ENCODE data around the gene CBY2. TPM values are rescaled to one million over a fixed set of nuclear protein-coding genes. Genes with fewer than 3 reads are reported as not detected.
A peak's percentile ranks its signal among the peaks of the same experiment; 100 is the strongest.
"Not testable (repeated sequence)": the region's sequence is repeated elsewhere in the genome, so short reads cannot be mapped to it uniquely, and the experiment has no call there.

The CBY2 gene, protein sequence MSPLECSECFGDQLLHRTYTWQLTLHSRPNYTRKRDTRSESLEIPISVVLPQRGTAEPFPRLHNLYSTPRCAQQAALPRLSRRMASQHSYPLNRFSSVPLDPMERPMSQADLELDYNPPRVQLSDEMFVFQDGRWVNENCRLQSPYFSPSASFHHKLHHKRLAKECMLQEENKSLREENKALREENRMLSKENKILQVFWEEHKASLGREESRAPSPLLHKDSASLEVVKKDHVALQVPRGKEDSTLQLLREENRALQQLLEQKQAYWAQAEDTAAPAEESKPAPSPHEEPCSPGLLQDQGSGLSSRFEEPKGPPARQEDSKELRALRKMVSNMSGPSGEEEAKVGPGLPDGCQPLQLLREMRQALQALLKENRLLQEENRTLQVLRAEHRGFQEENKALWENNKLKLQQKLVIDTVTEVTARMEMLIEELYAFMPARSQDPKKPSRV
- not detected in 2 replicates for total RNA-seq (2014; rRNA removed; shearing (Covaris generic))

DNA sequence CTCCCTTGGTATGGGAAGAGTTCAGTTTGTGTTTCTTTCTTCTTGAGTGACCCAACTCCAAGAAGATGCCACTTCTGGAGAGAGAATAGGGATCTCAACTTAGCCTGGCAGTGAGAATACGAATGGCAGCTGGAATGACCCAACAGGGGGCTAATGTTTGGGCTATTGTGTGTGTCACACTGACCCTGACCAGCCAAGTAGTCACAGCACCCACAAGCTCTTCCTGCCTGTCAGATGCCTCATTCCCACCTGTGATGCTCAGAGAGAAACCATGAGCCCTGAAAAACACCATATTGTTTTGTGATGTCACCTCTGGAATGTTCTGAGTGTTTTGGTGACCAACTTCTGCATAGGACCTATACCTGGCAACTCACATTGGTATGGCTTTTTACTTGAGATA lies at the start of gene CBY2:
TSS of gene CBY2 (plus strand) at position 233 of the 400 bp plus-strand sequence. CDS start at position 304, 71 bp downstream.
- DNase-seq (ENCODE audit: low read depth) = no peak

DNA sequence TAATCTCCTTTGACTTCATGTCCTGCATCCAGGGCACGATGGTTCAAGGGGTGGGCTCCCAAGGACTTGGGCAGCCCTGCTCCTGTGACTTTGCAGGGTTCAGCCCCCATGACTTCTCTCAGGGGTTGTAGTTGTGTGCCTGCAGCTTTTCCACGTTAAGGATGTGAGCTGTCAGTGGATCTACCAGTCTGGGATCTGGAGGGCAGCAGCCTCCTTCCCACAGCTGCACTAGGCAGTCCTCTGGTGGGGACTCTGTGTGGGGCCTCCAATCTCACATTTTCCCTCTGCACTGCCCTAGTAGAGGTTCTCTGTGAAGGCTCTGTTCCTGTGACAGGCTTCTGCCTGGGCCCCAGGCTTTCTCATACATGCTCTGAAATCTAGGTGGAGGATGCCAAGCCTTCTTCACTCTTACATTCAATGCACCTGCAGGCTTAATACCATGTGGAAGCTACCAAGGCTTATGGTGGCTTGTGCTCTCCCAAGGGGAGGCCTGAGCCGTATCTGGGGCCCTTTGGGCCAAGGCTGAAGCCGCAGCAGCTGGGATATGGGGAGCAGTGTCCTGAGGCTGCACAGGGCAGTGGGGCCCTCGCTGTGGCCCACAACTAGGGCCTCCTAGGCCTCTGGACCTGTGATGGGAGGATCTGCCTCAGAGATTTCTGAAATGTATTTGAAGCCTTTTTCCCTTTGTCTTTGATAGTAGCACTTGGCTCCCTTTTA lies 47.3 kb upstream of the CBY2 start:
- DNase-seq (ENCODE audit: low read depth) = no peak

DNA sequence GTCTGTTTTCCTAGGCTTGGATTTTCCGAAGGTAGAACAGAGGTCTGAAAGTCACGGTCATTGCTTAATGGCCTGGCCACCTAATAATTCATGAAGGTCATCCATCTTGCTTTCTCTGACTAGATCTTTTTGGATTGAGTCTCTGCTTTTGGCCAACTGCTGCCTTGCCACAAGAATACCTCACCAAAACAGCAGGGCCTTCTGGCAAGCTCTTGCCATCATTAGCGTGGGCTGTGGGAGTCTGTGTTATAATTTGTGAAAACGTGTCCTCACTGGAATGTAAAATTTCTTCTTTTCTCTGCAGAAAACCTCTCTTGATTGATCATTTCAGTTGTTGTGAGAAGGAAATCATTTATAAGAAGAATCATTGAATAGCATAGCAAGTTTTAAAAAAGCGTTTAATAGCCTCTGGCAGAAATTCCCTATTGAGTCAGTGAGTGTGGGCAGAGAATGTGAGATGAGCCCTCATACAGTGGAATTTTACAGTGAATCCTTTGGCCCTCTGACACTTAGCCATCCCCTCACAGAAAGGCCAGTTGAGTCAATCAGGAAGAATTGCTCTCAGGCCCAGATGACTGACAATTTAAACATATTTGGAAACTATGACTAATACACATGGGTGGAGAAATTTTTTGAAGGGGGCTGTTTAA lies 43.4 kb upstream of the CBY2 start:
- DNase-seq (ENCODE audit: low read depth) = peak; percentile 86

DNA sequence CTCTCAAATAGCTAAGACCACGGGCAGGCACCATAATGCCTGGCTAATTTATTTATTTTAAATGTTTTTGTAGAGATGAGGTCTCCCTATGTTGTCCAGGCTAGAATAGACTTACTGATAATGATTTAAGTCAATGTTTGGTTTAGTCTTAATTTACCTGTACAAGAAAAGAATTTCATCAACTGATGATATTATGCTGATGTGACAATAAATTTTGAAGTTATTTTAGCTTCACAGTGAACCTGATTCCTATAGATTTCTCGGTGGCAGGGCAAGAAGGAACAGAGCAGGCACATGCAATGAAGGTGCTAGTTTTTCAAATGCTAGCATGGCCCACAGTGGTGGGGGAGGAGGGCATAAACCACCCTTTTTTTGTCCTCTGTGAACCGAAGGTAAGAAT lies 42.6 kb upstream of the CBY2 start:
- DNase-seq (ENCODE audit: low read depth) = no peak

DNA sequence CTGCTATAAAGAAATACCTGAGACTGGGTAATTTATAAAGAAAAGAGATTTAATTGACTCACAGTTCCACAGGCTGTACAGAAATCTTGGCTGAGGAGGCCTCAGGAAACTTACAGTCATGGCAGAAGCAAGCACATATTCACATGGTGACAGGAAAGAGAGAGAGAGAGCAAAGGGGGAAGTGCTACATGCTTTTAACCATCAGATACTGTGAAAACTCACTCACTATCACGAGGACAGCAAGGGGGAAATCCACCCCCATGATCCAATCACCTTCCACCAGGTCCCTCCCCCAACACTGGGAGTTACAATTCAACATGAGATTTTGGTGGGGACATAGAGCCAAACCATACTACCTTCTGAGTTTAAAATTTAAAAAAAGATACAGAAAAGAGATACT lies 41.7 kb upstream of the CBY2 start:
- DNase-seq (ENCODE audit: low read depth) = not testable (repeated sequence)

DNA sequence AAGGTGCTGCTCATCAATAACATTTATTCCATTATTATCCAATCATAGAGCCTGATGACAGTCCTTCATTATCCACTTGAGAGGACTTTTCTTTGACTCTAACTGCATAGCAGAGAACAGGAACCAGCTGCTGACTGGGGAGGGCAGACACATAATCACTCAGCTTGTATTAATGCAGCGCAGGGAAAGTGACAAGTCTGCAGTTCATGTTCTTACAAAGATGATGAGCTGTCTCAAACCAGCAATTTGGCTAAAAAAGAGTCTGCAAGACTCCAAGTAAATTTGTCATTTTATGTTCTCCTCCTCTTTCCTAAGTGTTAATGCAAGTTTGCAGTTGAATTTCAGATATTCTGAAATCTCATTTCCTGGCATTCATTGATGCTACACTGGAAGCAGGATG lies 40.0 kb upstream of the CBY2 start:
- no peak for DNase-seq (ENCODE audit: low read depth)

DNA sequence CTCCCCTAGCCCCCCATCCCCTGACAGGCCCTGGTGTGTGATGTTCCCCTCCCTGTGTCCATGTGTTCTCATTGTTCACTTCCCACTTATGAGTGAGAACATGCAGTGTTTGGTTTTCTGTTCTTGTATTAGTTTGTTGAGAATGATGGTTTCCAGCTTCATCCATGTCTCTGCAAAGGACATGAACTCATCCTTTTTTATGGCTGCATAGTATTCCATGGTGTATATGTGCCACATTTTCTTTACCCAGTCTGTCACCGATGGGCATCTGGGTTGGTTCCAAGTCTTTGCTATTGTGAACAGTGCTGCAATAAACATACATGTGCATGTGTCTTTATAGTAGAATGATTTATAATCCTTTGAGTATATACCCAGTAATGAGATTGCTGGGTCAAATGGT lies 39.2 kb upstream of the CBY2 start:
- not testable (repeated sequence) for DNase-seq (ENCODE audit: low read depth)

DNA sequence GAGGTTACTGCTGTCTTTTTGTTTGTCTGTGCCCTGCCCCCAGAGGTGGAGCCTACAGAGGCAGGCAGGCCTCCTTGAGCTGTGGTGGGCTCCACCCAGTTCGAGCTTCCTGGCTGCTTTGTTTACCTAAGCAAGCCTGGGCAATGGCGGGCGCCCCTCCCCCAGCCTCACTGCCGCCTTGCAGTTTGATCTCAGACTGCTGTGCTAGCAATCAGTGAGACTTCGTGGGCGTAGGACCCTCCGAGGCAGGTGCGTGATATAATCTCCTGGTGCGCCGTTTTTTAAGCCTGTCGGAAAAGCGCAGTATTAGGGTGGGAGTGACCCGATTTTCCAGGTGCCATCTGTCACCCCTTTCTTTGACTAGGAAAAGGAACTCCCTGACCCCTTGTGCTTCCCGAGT lies 32.5 kb upstream of the CBY2 start:
- not testable (repeated sequence) for DNase-seq (ENCODE audit: low read depth)

DNA sequence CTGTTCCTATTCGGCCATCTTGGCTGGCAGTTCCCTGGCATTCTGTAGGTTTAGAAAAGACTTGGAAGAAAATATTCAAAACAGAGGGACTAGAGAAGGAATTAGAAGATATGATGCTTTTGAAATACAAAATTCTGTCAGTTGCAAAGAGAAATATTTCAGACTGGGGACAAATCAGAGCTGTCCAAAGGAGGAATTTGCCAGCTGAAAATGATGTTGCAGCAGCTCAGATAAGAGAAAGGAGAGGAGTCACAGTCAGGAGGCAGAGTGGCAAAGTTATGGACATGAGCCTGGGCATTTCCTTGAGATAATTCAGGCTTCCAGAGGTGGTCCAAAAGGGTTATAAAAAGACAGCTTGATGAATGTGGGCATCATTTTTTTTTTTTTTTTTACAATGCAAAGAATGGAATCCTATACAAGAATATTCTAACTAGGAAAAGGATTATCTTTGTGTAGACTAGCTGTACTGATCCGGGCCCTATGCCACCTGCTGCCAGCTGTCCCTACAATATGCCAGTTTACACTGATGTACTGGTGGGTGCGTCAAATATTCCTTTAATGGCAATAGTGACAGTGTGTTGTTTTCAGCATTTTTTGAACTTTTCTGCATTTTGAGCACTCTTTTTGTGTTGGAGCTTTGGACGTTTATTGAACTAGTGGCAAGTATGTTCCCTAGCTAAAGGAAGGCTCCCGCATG lies 31.8 kb upstream of the CBY2 start:
- DNase-seq (ENCODE audit: low read depth) = no peak

DNA sequence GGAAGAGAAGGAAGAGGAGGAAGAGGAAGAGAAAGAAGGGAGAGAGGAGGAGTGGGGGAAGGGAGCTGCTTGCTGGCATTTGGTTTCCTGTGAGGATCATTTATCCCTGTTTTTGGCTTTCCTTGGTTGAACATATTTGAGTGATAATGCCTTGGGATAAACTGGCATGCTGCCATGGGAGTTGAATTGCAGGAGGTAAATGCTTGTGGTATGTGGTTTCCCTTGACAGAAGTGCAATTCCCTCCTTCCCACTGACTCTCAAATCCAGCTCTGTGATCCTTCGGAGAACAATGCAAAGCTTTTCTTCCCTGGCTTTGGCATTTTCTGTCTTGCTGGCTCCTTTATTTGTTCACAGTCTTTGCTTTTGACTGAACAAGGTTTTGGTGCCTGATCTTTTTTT lies 27.2 kb upstream of the CBY2 start:
- DNase-seq (ENCODE audit: low read depth) = peak; percentile 98

DNA sequence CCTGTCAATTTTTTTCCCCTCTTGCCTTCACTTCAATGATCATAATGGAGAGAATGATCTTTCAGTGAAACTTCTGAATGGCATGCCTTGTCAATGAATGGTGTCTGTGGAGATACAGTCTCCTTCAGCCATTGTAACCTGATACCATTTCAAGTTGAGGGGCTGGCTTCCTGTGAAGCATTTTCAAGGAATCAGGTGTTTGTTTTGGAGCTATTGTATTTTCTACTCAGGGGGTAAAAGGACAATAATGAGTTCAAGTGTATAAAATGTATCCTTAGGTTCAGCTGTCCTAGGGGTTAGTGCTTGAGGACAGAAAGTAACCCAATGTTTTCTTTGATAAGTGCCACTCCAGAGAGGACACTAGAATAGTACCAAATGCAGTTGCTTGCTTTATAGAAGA lies 23.8 kb upstream of the CBY2 start:
- no peak for DNase-seq (ENCODE audit: low read depth)

DNA sequence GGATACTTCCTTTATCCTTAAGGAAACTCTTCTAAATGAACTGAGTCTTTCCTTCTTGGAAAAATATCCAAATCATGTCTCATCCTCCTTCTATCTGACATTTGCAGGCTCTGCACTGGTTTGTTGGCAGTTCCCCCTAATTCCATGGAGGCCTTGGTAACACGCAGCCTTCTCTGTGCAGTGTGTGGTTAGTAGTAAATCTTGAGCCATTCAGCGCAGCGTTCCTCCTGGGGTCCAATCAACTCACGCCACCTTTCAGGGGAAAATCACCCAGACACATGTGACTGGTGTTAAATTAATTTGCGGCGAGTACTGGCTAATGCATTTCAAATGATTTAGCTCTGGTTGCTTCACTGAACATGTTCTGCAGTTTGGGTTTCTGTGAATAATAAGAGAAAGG lies 21.0 kb upstream of the CBY2 start:
- DNase-seq (ENCODE audit: low read depth) = no peak

DNA sequence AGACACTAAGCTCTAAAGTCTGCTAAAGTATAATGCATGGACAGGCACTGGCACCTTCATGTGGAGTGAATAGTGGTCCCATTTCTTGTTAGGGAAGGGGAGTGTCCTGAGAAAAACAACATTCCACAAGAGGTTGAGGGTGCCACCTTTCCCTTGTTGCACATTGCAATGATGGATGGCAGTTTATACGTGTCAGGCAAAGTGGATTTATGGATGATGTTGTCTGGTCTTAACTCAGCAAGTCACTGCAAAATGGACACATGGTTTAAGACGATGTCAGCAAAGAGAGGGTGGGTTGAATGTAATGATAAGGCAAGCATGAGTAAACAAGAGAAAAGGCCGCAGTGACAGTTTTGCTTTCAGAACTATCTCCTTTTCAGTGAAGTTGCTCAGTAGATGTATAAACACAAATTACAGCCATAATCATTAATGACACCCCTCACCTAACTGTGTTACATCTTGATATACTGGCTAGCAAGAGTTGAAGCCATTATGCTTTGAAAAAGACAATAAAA lies 19.6 kb upstream of the CBY2 start:
- DNase-seq (ENCODE audit: low read depth) = no peak

DNA sequence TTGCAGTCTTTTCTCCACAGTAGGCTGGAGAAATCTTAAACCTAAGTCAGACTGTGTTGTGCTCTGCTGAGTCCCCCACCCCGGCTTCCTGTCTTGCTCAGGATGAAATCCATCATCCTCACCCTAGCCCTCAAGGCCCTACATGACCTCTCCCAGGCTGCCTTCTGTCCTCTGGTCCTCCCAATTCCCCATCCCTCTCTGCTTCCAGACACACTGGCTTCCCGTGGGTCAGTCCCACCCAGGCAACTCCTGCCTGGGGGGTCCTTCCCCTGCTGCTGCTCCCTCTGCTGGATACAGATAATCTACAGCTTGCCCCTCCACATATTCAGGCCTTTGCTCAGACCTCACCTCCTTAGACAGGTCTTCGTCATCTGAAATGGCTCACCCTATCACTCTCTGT lies 18.4 kb upstream of the CBY2 start:
- DNase-seq (ENCODE audit: low read depth) = no peak

DNA sequence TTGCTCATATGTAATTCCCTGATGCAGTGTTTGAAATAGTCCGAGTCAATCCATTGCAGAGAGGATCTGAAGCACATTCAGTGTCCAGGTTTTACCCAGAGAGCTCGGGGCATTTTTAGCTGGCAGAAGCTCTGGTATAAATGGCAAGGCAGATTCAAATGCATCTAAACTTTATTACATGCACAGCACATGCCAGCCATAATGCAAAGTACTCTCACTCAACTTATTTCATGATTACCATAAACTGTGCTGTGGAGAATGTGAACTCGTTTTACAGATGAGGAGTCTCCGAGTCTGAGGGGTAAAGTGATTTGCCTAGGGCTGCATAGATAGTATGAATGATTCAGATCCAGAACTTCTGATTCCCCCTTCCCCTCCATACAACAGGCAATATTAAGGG lies 13.5 kb upstream of the CBY2 start:
- no peak for DNase-seq (ENCODE audit: low read depth)

DNA sequence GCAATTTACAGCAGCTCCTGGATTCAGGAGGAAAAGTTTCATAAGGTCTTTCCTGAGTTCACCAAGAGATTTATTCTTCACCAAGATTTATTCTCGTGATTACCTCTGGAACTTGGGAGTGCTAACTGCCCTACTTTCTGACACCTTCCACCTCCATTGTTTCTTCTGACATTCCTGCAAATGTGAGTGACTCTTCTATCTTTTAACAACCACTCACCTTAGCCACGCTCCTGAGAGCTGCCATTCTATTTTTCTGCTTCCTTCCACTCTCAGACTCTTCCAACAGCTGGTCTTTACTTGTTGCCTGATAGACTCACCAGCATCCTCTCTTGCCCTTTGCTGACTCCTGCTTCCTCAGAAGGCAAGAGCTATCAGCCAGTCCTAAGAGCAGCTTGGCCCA lies 11.5 kb upstream of the CBY2 start:
- DNase-seq (ENCODE audit: low read depth) = no peak

DNA sequence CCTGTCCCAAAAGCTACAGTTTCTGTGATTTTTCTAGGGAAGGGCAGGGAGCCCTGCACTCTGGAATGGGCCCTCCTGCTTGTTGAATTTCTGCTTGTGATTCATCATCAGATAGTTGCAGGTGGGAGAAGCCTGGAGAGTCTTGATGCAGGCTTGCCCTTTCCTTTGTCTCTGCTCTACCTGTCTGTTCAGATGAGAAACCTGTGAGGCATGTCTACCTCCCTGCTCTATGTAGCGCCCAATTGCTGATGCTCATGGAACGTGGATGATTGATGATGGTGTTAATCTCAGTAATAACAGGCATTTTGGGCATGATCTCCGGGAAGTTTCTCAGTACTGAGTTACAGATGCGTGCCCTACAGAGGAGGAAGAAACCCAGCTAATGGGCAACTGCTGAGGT lies 10.9 kb upstream of the CBY2 start:
- no peak for DNase-seq (ENCODE audit: low read depth)

DNA sequence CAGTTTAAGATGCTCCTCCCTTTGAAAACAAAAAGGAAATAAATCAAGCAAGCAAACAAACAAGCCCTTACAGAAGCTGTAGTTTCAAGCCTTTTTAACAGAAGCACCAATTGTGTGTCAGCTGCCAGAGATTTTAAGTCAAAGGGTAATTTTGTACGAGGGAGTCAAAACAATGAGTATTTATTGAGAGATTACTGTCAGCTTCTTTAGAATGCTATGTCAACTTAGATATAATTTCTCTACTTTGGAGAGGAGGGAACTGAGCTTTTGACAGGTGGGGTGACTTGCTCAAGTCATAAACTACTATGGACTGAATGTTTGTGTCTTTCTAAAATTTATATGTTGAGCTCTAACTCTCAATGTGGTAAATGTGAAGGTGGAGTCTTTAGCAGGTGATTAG lies 10.5 kb upstream of the CBY2 start:
- DNase-seq (ENCODE audit: low read depth) = no peak

DNA sequence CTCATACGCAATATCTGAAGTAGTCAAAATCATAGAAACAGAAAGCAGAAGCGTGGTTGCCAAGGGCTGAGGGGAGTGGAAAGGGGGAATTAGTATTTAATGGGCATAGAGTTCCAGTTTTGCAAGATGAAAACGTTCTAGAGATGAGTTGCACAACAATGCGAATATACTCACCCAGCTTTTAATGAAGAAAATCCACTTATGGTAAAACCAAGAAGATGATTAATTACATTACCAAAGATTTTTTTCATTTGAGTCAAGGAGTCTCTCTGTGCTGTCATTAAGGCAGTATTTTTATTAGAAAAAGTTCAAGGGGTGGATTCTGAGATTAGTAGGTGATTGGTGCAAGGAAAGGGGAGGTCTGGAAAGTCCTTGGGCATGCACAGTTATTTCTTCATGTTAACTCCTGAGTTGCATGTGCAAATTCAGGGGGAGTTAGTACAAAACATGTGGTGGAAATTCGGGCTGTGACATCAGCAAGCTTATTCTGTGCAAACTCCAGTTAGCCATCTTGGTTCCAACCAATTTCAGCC lies 6.9 kb upstream of the CBY2 start:
- DNase-seq (ENCODE audit: low read depth) = no peak

DNA sequence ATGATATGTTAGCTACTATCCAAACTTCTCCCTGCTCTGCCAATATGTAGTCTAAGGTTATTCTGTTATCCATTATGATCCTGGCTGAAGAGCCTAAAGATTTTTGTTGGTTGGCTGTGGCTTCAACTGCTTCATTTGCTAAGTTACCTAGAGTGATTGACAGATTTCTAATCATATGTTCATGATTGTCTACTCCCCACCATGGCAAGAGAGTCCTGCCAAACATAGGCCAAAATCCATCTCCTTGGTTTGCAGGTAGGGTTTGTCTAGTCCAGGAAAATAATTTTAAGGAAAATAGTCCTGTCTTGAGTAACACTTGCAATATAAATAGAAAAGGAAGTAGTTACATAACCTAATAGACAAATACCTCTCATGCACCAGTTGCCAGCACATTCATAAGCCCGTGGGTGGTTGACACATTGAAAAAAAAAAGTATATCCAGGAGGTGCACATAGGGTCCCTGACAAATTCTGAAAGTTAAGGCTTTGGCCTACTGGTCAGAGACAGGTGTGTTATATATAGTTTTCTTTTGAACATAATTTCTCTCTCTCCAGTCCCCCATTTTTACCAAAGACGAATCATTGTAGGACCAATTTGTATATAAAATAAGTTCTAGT lies 5.4 kb upstream of the CBY2 start:
- DNase-seq (ENCODE audit: low read depth) = no peak
